ENCODE results near the gene KAT8. TPM values are rescaled to one million over a fixed set of nuclear protein-coding genes. Genes with fewer than 3 reads are reported as not detected.

The KAT8 gene
- 10 to 100 TPM; 31.5 to 40.7 (median 37.6) TPM for total RNA-seq
- 10 to 100 TPM; 56.0 to 71.7 TPM for polyA plus RNA-seq

DNA sequence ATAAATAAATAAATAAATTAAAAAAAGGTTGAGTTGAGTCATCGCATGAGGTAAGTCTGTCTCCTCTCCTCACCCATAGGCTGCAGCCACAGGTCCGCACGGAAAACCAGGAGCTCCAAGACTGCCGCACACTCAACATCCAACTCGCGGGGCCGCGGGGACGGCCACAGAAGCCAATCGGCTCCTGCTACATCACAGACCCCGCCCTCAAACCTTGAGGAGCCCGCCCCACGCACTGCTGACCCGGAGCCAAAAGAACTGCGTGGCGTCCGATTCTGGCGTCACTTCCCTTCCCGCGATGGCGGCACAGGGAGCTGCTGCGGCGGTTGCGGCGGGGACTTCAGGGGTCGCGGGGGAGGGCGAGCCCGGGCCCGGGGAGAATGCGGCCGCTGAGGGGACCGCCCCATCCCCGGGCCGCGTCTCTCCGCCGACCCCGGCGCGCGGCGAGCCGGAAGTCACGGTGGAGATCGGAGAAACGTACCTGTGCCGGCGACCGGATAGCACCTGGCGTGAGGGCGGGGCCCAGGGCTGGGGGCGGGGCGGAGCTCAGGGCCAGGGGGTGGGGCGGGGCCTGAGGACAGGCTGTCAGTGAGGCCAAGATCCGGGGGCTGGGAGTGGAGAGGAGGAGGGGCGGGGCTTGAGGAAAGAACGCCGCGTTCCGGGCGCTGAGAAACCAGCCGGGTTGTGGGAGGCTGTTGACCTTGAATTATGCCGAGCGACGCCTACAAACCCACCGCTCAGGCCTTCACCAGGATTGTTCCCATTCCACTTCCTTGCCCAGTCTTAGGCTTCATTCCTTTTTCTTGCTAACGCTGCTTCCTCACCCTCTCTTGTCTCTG is at the start of gene KAT8:
KAT8 (plus strand) TSS at position 281 of the 839 bp plus-strand sequence; CDS start at position 299, 18 bp downstream.
- H3K4me3 ChIP-seq = peak within 1 kb of the TSS; percentile 65 to 69 (median 69)
- peak within 1 kb of the TSS; percentile 95 to 99 (median 98) for H3K27ac ChIP-seq
- TF ChIP-seq CTCF (IDR thresholded peaks at IDR 0.05) = no peak
- H3K27me3 ChIP-seq = no peaks in the 10 kb centered on the region
- intact Hi-C loops (cut with DNase I) = no loop called here
- no peaks in the 10 kb centered on the region for H3K9me3 ChIP-seq
- peak; percentile 96 to 99 (median 98) for DNase-seq
- H3K4me1 ChIP-seq = peaks cover 20 to 35% (median 27%) of the 10 kb centered on the region in 3 donors
- peak; percentile 91 to 97 (median 94) for ATAC-seq
- no peak for FAIRE-seq
- WGBS, 2 donors = 0 to 1% methylated on average over 54 to 68 of the region's 68 CpGs
- H3K36me3 ChIP-seq = peaks cover 0 to 25% (median 11%) of the 10 kb centered on the region in 3 donors

GRCh38 chr16:31071861-31072260 is 45.6 kb upstream of the KAT8 start:
- ATAC-seq = no peak
- intact Hi-C loops (cut with DNase I) = no loop called here
- Histone ChIP-seq H3K27me3 (no peaks in the 10 kb centered on the region), H3K9me3 (no peaks in the 10 kb centered on the region), H3K4me3 (peak overlapping the region in 1 of 4 donors; percentile 100), H3K4me1 (peaks cover 0 to 12% (median 5%) of the 10 kb centered on the region in 3 donors), H3K36me3 (peaks cover 0 to 5% (median 0%) of the 10 kb centered on the region in 3 donors), H3K27ac (no peak overlapping the region)
- no peak for DNase-seq
- no peak for FAIRE-seq
- WGBS, 2 donors = 37 to 44% methylated on average over 4 of the region's 4 CpGs
- TF ChIP-seq CTCF (IDR thresholded peaks at IDR 0.05) = no peak

DNA sequence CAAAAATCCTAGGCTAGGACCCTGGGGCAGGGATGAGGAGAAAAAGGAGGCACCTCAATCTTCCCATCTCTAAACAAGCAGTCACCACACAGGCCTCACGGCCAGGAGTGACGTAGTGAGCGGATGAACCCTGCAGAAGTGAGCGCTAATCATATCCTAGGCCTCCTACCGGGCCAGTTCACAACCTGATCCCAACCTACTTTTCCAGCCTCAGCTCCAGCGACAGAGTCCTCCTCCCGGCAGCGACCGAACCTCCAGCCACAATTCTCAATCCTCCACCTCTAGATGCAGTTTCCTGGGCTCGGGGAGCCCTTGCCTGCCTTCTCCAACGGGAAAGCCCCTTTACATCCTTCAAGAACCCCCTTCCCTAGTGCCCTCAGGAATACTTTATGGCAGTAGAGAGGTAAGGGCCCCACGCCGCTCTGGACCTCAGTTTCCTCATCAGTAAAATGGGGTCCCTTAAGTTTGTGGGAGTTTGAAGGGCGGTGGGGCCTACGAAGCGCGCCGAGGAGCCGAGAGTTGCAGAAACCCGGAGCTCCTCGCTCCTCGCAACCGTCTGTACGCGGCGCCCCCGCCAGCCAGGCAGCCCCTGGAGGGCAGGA is 44.8 kb upstream of the KAT8 start:
- intact Hi-C loops (cut with DNase I) = no loop called here
- Histone ChIP-seq H3K27me3 (no peaks in the 10 kb centered on the region), H3K36me3 (peaks cover 0 to 13% (median 7%) of the 10 kb centered on the region in 3 donors), H3K27ac (peak overlapping the region in 3 of 4 donors; percentile 82 to 90 (median 84)), H3K9me3 (no peaks in the 10 kb centered on the region), H3K4me1 (peaks cover 0 to 12% (median 5%) of the 10 kb centered on the region in 3 donors), H3K4me3 (peak overlapping the region; percentile 65 to 100 (median 90))
- no peak for TF ChIP-seq CTCF (IDR thresholded peaks at IDR 0.05)
- ATAC-seq = no peak
- WGBS, 2 donors = 2 to 3% methylated on average over 27 of the region's 27 CpGs
- no peak for FAIRE-seq
- DNase-seq = peak in 2 of 6 donors; percentile 23 to 29

DNA sequence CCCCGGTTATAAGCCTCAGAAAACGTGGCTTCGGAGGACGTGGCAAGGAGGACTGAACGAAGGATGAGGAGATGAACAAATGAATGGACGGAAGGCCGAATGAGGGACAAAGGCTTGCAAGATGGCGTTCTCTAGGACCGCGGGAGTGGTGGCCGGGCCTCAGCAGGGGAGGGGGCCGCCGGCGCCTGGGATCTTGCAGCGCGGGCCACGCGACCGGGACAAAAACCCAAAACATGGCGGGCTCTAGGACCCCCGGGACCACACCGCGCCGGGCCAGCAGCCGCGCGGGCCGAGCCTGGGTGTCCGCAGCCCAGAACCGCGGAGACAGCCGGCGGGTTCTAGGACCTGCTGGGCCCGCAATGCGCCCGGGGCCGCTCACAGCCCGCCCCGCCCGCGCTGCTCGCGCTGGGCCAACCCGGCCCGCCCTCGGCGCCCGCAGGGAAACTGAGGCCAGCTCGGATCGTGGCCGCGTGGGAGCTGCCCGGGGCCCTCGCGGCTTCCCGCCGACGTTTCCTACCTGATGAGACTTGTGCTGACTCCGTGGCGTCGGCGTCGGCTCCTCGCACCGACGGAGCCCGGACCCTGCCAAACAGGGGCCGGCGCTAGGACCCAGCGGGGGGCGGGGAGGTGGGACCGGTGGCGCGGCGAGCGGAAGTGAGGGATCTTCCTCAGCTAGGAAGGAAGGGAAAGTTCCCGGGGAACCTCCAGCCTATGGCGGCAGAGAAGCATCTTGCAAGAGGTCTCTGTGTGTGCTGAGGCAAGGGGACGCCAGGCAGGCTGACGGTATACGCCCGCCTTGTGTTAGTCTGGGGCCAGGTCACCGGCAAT is 44.1 kb upstream of the KAT8 start:
- TF ChIP-seq CTCF (IDR thresholded peaks at IDR 0.05) = no peak
- ATAC-seq = peak; percentile 88 to 93 (median 89)
- intact Hi-C loops (cut with DNase I) = no loop called here

More for the DNA sequence above, 44.1 kb upstream of the KAT8 start:
- Histone ChIP-seq H3K9me3 (no peaks in the 10 kb centered on the region), H3K4me1 (peaks cover 0 to 12% (median 5%) of the 10 kb centered on the region in 3 donors), H3K27me3 (no peaks in the 10 kb centered on the region), H3K4me3 (peak overlapping the region; percentile 65 to 100 (median 90)), H3K27ac (peak overlapping the region; percentile 56 to 90 (median 83)), H3K36me3 (peaks cover 0 to 19% (median 12%) of the 10 kb centered on the region in 3 donors)
- FAIRE-seq = no peak
- 0% methylated on average over 74 to 83 of the region's 83 CpGs for WGBS, 2 donors
- peak; percentile 88 to 94 (median 92) for DNase-seq
